Measurements from ENCODE around the gene RANBP9.

DNA sequence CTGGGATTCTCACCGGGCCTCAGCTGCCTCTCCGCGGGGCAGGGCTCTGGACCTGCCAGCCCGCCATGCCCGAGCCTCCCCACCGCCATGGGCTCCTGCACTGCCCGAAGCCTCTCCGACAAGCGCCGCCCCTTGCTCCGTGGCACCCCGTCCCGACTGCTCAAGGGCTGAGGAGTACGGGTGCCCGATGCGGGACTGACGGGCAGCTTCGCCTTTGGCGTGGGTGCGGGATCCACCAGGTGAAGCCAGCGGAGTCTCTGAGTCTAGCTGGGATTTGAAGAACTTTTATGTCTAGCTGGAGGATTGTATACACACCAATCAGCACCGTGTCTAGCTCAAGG lies 5.3 kb upstream of the RANBP9 start:
- TF ChIP-seq, protein P1, sequence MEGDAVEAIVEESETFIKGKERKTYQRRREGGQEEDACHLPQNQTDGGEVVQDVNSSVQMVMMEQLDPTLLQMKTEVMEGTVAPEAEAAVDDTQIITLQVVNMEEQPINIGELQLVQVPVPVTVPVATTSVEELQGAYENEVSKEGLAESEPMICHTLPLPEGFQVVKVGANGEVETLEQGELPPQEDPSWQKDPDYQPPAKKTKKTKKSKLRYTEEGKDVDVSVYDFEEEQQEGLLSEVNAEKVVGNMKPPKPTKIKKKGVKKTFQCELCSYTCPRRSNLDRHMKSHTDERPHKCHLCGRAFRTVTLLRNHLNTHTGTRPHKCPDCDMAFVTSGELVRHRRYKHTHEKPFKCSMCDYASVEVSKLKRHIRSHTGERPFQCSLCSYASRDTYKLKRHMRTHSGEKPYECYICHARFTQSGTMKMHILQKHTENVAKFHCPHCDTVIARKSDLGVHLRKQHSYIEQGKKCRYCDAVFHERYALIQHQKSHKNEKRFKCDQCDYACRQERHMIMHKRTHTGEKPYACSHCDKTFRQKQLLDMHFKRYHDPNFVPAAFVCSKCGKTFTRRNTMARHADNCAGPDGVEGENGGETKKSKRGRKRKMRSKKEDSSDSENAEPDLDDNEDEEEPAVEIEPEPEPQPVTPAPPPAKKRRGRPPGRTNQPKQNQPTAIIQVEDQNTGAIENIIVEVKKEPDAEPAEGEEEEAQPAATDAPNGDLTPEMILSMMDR (IDR thresholded peaks at IDR 0.05): no peak
- no peak for TF ChIP-seq POLR2A (IDR thresholded peaks at IDR 0.05)
